ENCODE measurements around the gene TLNRD1. TPM values are rescaled to one million over a fixed set of nuclear protein-coding genes. Genes with fewer than 3 reads are reported as not detected.

Gene TLNRD1
- total RNA-seq, 1 experiment from 2014 or later = 19.3 TPM

DNA sequence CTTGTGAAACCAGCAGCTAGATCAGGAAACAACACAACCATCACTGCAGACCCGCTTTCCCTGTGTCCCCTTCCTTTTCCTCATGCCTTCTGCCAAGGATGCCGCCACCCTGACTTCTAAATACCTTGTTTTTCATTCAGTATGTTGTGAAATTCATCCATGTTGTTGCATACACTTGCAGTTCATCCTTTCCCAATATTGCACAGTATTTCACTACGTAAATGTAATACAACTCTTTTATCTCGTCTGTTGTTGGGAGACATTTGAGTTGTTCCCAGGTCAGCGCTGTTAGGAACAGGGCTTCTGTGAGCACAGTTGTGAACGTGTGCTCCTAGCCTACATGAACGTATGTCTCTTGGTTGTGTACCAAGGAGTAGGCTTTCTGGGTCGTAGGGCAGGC lies 24.2 kb downstream of the TLNRD1 start:
- Histone ChIP-seq H3K9ac (ENCODE audit: extremely low read depth, insufficient read length, low read length) (no peak overlapping the region), H2BK120ac (ENCODE audit: low read depth, low read length, poor library complexity, severe bottlenecking) (no peak overlapping the region), H2BK5ac (ENCODE audit: insufficient read length, low read length) (no peak overlapping the region), H2AK5ac (ENCODE audit: insufficient read length, low read length) (no peak overlapping the region), H2AFZ (ENCODE audit: low read length) (no peak overlapping the region), H3K9me3 (ENCODE audit: control insufficient read depth, low read depth, low read length) (no peaks in the 10 kb centered on the region), H3K18ac (ENCODE audit: insufficient read length, low read depth, low read length) (no peak overlapping the region), H4K20me1 (ENCODE audit: control insufficient read depth, insufficient read depth, insufficient read length) (no peaks in the 10 kb centered on the region), H3K27me3 (ENCODE audit: insufficient read depth, low read length) (no peaks in the 10 kb centered on the region), H3K23me2 (ENCODE audit: insufficient read length, low read depth, low read length, poor library complexity, severe bottlenecking) (no peaks in the 10 kb centered on the region), H3K23ac (ENCODE audit: insufficient read length, low read depth, low read length) (no peak overlapping the region), H3K56ac (ENCODE audit: insufficient read length, low read depth, low read length) (no peak overlapping the region), H3K27ac (ENCODE audit: insufficient read length, low read depth, low read length) (no peak overlapping the region), H3K14ac (ENCODE audit: insufficient read depth, low read length) (no peak overlapping the region), H3K4me2 (ENCODE audit: insufficient read depth, insufficient read length, low read length) (no peak overlapping the region), H2BK15ac (ENCODE audit: low read depth, low read length) (no peak overlapping the region), H4K91ac (ENCODE audit: insufficient read length, low read depth, low read length) (no peak overlapping the region), H3K4me1 (ENCODE audit: insufficient read depth, low read length) (peaks cover 7% of the 10 kb centered on the region; the same call in 1 of the 2 replicates), H3T11ph (ENCODE audit: low read length) (no peak overlapping the region), H2BK12ac (ENCODE audit: insufficient read length, low read depth, low read length) (no peak overlapping the region), H4K5ac (ENCODE audit: insufficient read length, low read depth, low read length) (no peak overlapping the region), H4K8ac (replicated peaks; ENCODE audit: insufficient read length, low read depth, low read length) (no peak overlapping the region), H3K79me2 (ENCODE audit: insufficient read depth, low read length) (no peaks in the 10 kb centered on the region), H2BK20ac (ENCODE audit: low read depth, low read length, poor library complexity, severe bottlenecking) (no peak overlapping the region), H3K79me1 (ENCODE audit: insufficient read depth, low read depth, low read length, poor library complexity, severe bottlenecking) (no peaks in the 10 kb centered on the region), H3K4ac (ENCODE audit: low read depth, low read length) (no peak overlapping the region)
- Mint-ChIP-seq H3K27me3 (ENCODE audit: low read depth) (0 out of 2 replicates have a peak, but pooled peaks cover 1% of the 10 kb centered on the region), H3K9me3 (peaks cover 4 to 8% of the 10 kb centered on the region in 2 experiments), H3K4me3 (no peak overlapping the region), H3K4me1 (peaks cover 21 to 23% of the 10 kb centered on the region in 2 experiments), H3K27ac (no peak overlapping the region), H3K36me3 (ENCODE audit: insufficient read depth in 1 of 3, low read depth in 3 of 3) (peaks cover 0 to 8% (median 6%) of the 10 kb centered on the region in 3 experiments; a peak in 5 of 7 replicates)
- DNase-seq = no peak
- TF ChIP-seq, protein P1, sequence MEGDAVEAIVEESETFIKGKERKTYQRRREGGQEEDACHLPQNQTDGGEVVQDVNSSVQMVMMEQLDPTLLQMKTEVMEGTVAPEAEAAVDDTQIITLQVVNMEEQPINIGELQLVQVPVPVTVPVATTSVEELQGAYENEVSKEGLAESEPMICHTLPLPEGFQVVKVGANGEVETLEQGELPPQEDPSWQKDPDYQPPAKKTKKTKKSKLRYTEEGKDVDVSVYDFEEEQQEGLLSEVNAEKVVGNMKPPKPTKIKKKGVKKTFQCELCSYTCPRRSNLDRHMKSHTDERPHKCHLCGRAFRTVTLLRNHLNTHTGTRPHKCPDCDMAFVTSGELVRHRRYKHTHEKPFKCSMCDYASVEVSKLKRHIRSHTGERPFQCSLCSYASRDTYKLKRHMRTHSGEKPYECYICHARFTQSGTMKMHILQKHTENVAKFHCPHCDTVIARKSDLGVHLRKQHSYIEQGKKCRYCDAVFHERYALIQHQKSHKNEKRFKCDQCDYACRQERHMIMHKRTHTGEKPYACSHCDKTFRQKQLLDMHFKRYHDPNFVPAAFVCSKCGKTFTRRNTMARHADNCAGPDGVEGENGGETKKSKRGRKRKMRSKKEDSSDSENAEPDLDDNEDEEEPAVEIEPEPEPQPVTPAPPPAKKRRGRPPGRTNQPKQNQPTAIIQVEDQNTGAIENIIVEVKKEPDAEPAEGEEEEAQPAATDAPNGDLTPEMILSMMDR (conservative IDR thresholded peaks at IDR 0.05) = no peak
- no CpG with 5 or more reads among the region's 8 CpGs for WGBS (ENCODE audit: extremely low coverage, insufficient read length, low lambda C conversion rate)
